Measurements from ENCODE around the gene TMEM273. TPM values are rescaled to one million over a fixed set of nuclear protein-coding genes. Genes with fewer than 3 reads are reported as not detected.

The TMEM273 gene
- total and polyA plus RNA-seq, 3 experiments from 2014 or later, result 51.7 to 60.2 (median 58.0) TPM

DNA sequence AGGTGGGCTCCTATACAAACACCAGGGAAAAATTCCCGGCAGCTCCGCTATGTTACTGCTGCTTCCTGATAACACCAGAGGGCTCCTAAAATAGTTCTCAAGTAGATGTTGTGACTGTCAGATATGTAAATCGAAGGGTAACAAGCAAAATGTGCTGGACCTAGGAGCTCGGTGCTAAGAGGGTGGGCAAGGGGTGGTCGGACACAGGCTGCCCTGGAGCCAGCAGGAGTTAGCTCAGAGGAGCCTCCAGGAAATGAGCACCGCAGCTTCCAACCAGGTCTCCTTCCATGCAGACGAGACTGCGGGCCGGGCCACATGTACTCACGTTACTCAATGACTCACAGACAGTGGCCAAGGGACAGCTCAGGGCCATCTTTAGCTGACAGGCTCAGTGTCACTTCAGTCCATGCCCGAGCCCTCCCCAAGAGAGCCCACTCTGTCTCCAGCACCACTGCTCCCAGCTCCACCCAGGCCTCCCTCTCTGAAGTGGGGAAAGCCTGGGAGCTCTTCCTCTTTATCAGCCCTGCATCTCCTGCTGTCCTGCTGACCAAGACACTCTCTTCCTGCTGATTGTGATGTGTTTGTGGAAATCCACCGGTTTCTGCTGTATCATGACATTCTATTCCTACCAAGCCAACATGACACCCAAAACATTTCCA, 37.2 kb upstream of the TMEM273 start:
- no peak overlapping the region for H3K4me3 ChIP-seq (ENCODE audit: low read length)
- H3K9me3 ChIP-seq (ENCODE audit: low read length), result no peaks in the 10 kb centered on the region
- no peak overlapping the region for H3K4me3 Mint-ChIP-seq
- H3K36me3 Mint-ChIP-seq, result peaks cover 0 to 15% (median 0%) of the 10 kb centered on the region in 3 donors
- ChIA-PET POLR2A (no interaction called here), CTCF (no interaction called here)
- DNase-seq, result no peak
- H3K27ac Mint-ChIP-seq, result peak overlapping the region in 1 of 8 donors; percentile 88
- H3K4me1 ChIP-seq (ENCODE audit: insufficient read depth, low read length), result no peaks in the 10 kb centered on the region
- H3K27me3 ChIP-seq (ENCODE audit: insufficient read depth, low read length, poor library complexity, severe bottlenecking), result no peaks in the 10 kb centered on the region
- H3K27me3 Mint-ChIP-seq, result peaks cover 6% of the 10 kb centered on the region in 2 donors
- H3K9me3 Mint-ChIP-seq, result peaks cover 0 to 4% (median 0%) of the 10 kb centered on the region in 5 donors
- H3K36me3 ChIP-seq (ENCODE audit: insufficient read depth, low read length), result no peaks in the 10 kb centered on the region
- no peaks in the 10 kb centered on the region for H3K4me1 Mint-ChIP-seq
- H3K27ac ChIP-seq (ENCODE audit: low read depth, low read length), result peak overlapping the region; percentile 57

DNA sequence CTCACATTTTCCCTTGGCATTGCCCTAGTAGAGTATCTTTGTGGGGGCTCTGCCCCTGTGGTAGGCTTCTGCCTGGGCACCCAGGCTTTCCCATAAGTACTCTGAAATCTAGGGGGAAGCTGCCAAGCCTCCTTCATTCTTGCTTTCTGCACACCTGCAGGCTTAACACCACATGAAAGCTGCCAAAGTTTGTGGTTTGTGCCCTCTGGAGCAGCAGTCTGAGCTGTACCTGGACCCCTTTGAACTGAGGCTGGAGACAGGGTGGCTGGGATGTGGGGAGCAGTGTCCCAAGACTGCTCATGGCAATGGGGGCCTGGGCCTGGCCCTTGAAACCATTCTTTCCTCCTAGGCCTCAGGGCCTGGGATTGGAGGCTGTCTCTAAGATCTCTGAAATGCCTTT, 35.0 kb upstream of the TMEM273 start:
- Mint-ChIP-seq H3K27ac (no peak overlapping the region), H3K9me3 (peaks cover 0 to 4% (median 0%) of the 10 kb centered on the region in 5 donors), H3K4me1 (no peaks in the 10 kb centered on the region), H3K4me3 (no peak overlapping the region), H3K36me3 (peaks cover 0 to 20% (median 0%) of the 10 kb centered on the region in 3 donors), H3K27me3 (peaks cover 7 to 17% of the 10 kb centered on the region in 2 donors)
- POLR2A ChIA-PET, result no interaction called here
- no peak for DNase-seq
- H3K4me3 ChIP-seq (ENCODE audit: low read length), result no peak overlapping the region
- H3K4me1 ChIP-seq (ENCODE audit: insufficient read depth, low read length), result no peaks in the 10 kb centered on the region
- H3K27ac ChIP-seq (ENCODE audit: low read depth, low read length), result no peak overlapping the region
- no peaks in the 10 kb centered on the region for H3K36me3 ChIP-seq (ENCODE audit: insufficient read depth, low read length)
- CTCF ChIA-PET, result no interaction called here
- H3K9me3 ChIP-seq (ENCODE audit: low read length), result no peaks in the 10 kb centered on the region
- no peaks in the 10 kb centered on the region for H3K27me3 ChIP-seq (ENCODE audit: insufficient read depth, low read length, poor library complexity, severe bottlenecking)

DNA sequence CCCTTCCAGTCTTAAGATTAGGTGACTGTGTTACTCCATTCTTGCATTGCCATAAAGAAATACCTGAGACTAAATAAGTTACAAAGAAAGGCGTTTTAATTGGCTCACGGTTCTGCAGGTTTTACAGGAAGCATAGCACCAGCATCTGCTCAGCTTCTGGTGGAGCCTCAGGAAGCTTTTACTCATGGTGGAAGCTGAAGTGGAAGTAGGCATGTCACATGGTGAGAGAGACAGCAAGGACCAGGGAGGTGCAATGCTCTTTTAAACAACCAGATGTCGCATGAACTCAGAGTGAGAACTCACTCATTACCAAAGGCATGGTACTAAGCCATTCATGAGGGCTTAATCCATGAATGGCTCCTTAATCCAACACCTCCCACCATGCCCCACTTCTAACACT, 34.0 kb upstream of the TMEM273 start:
- Histone ChIP-seq H3K27me3 (ENCODE audit: insufficient read depth, low read length, poor library complexity, severe bottlenecking) (no peaks in the 10 kb centered on the region), H3K4me3 (ENCODE audit: low read length) (no peak overlapping the region), H3K27ac (ENCODE audit: low read depth, low read length) (no peak overlapping the region), H3K4me1 (ENCODE audit: insufficient read depth, low read length) (no peaks in the 10 kb centered on the region), H3K9me3 (ENCODE audit: low read length) (no peaks in the 10 kb centered on the region), H3K36me3 (ENCODE audit: insufficient read depth, low read length) (no peaks in the 10 kb centered on the region)
- no peak for DNase-seq
- Mint-ChIP-seq H3K9me3 (peaks cover 0 to 4% (median 0%) of the 10 kb centered on the region in 5 donors), H3K27me3 (peaks cover 5 to 17% of the 10 kb centered on the region in 2 donors), H3K36me3 (peaks cover 0 to 20% (median 0%) of the 10 kb centered on the region in 3 donors), H3K27ac (no peak overlapping the region), H3K4me3 (no peak overlapping the region), H3K4me1 (peaks cover 0 to 6% (median 5%) of the 10 kb centered on the region in 3 donors)
- ChIA-PET POLR2A (no interaction called here), CTCF (no interaction called here)

- Histone ChIP-seq H3K36me3 (ENCODE audit: insufficient read depth, low read length) (no peaks in the 10 kb centered on the region), H3K27ac (ENCODE audit: low read depth, low read length) (no peak overlapping the region), H3K4me1 (ENCODE audit: insufficient read depth, low read length) (no peaks in the 10 kb centered on the region), H3K9me3 (ENCODE audit: low read length) (no peaks in the 10 kb centered on the region), H3K4me3 (ENCODE audit: low read length) (no peak overlapping the region), H3K27me3 (ENCODE audit: insufficient read depth, low read length, poor library complexity, severe bottlenecking) (no peaks in the 10 kb centered on the region)
- POLR2A ChIA-PET, result no interaction called here
- H3K27ac Mint-ChIP-seq, result no peak overlapping the region
- peaks cover 0 to 4% (median 0%) of the 10 kb centered on the region in 5 donors for H3K9me3 Mint-ChIP-seq
- peaks cover 0 to 18% (median 0%) of the 10 kb centered on the region in 3 donors for H3K36me3 Mint-ChIP-seq
- peaks cover 5 to 17% of the 10 kb centered on the region in 2 donors for H3K27me3 Mint-ChIP-seq
- no peak overlapping the region for H3K4me3 Mint-ChIP-seq
- H3K4me1 Mint-ChIP-seq, result peaks cover 0 to 6% (median 6%) of the 10 kb centered on the region in 3 donors
- DNase-seq, result no peak
- CTCF ChIA-PET, result no interaction called here
Measured at GRCh38 chr10:49220679-49221078, 32.5 kb upstream of the TMEM273 start.

DNA sequence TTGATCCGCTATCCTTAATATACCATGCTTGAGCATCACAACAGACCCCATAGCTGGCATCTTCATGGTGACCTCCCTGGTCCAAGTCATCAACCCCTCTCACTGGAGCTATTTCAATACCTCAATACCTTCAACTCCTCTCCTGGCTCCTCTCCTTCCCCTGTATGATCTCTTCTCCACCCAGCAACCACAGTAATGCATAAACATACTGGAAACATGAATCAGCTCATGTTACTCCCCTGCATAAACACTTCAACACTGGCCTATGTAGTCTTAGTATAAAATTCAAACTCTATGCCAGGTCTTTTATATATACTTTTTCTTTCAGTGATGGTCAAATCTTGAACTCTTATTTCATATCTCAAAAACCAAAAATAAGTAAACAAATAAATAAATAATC, 31.8 kb upstream of the TMEM273 start:
- H3K27me3 Mint-ChIP-seq, result peaks cover 5 to 17% of the 10 kb centered on the region in 2 donors
- CTCF ChIA-PET, result no interaction called here

GRCh38 chr10:49219248-49219647, 31.1 kb upstream of the TMEM273 start:
- Mint-ChIP-seq H3K27me3 (peaks cover 5 to 17% of the 10 kb centered on the region in 2 donors), H3K4me1 (peaks cover 0 to 13% (median 11%) of the 10 kb centered on the region in 3 donors), H3K9me3 (peaks cover 0 to 4% (median 0%) of the 10 kb centered on the region in 5 donors), H3K27ac (no peak overlapping the region), H3K36me3 (peaks cover 0 to 16% (median 0%) of the 10 kb centered on the region in 3 donors), H3K4me3 (no peak overlapping the region)
- H3K4me1 ChIP-seq (ENCODE audit: insufficient read depth, low read length), result no peaks in the 10 kb centered on the region
- no peaks in the 10 kb centered on the region for H3K27me3 ChIP-seq (ENCODE audit: insufficient read depth, low read length, poor library complexity, severe bottlenecking)
- POLR2A ChIA-PET, result no interaction called here
- no peaks in the 10 kb centered on the region for H3K36me3 ChIP-seq (ENCODE audit: insufficient read depth, low read length)
- no peaks in the 10 kb centered on the region for H3K9me3 ChIP-seq (ENCODE audit: low read length)
- CTCF ChIA-PET, result no interaction called here
- H3K4me3 ChIP-seq (ENCODE audit: low read length), result no peak overlapping the region
- H3K27ac ChIP-seq (ENCODE audit: low read depth, low read length), result no peak overlapping the region
- no peak for DNase-seq

More for the DNA sequence above, 31.8 kb upstream of the TMEM273 start:
- DNase-seq, result no peak
- Mint-ChIP-seq H3K27ac (no peak overlapping the region), H3K4me3 (no peak overlapping the region), H3K9me3 (peaks cover 0 to 4% (median 0%) of the 10 kb centered on the region in 5 donors), H3K36me3 (peaks cover 0 to 16% (median 0%) of the 10 kb centered on the region in 3 donors), H3K4me1 (peaks cover 0 to 8% (median 7%) of the 10 kb centered on the region in 3 donors)
- POLR2A ChIA-PET, result no interaction called here
- Histone ChIP-seq H3K4me1 (ENCODE audit: insufficient read depth, low read length) (no peaks in the 10 kb centered on the region), H3K27ac (ENCODE audit: low read depth, low read length) (no peak overlapping the region), H3K4me3 (ENCODE audit: low read length) (no peak overlapping the region), H3K36me3 (ENCODE audit: insufficient read depth, low read length) (no peaks in the 10 kb centered on the region), H3K27me3 (ENCODE audit: insufficient read depth, low read length, poor library complexity, severe bottlenecking) (no peaks in the 10 kb centered on the region), H3K9me3 (ENCODE audit: low read length) (no peaks in the 10 kb centered on the region)

GRCh38 chr10:49218480-49218879, 30.3 kb upstream of the TMEM273 start:
- DNase-seq, result no peak
- H3K9me3 ChIP-seq (ENCODE audit: low read length), result no peaks in the 10 kb centered on the region
- Mint-ChIP-seq H3K27me3 (peaks cover 8 to 22% of the 10 kb centered on the region in 2 donors), H3K4me3 (no peak overlapping the region), H3K36me3 (peaks cover 0 to 9% (median 0%) of the 10 kb centered on the region in 3 donors), H3K27ac (no peak overlapping the region), H3K9me3 (peaks cover 0 to under 1% (median 0%) of the 10 kb centered on the region in 5 donors), H3K4me1 (peaks cover 0 to 13% (median 11%) of the 10 kb centered on the region in 3 donors)
- H3K27me3 ChIP-seq (ENCODE audit: insufficient read depth, low read length, poor library complexity, severe bottlenecking), result no peaks in the 10 kb centered on the region
- H3K36me3 ChIP-seq (ENCODE audit: insufficient read depth, low read length), result no peaks in the 10 kb centered on the region
- no peak overlapping the region for H3K4me3 ChIP-seq (ENCODE audit: low read length)
- H3K4me1 ChIP-seq (ENCODE audit: insufficient read depth, low read length), result no peaks in the 10 kb centered on the region
- CTCF ChIA-PET, result no interaction called here
- POLR2A ChIA-PET, result no interaction called here
- no peak overlapping the region for H3K27ac ChIP-seq (ENCODE audit: low read depth, low read length)

DNA sequence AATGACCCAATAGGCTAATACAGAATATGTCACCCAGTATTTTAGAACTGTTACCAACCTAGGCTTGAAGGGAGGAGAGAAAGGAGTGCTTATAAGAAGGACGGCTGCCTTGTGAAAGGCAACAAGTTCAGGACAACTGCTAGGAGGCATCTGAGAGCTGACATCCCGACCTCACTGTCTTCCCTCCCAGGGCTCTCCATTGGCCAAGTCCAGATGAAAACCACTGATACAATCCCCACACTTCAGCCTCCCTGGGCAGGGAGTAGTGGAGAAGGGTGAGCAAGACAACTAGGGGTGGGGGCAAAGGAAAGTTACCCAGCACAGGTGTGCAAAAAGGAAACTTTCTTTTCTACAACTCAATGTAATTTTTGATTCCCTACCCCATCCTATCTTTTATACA, 29.5 kb upstream of the TMEM273 start:
- POLR2A ChIA-PET, result no interaction called here
- H3K4me1 ChIP-seq (ENCODE audit: insufficient read depth, low read length), result no peaks in the 10 kb centered on the region
- H3K9me3 Mint-ChIP-seq, result no peaks in the 10 kb centered on the region
- H3K27me3 Mint-ChIP-seq, result peaks cover 8 to 27% of the 10 kb centered on the region in 2 donors
- CTCF ChIA-PET, result no interaction called here
- no peaks in the 10 kb centered on the region for H3K36me3 ChIP-seq (ENCODE audit: insufficient read depth, low read length)
- H3K9me3 ChIP-seq (ENCODE audit: low read length), result no peaks in the 10 kb centered on the region
- H3K4me3 ChIP-seq (ENCODE audit: low read length), result no peak overlapping the region
- H3K27me3 ChIP-seq (ENCODE audit: insufficient read depth, low read length, poor library complexity, severe bottlenecking), result no peaks in the 10 kb centered on the region
- peak overlapping the region in 2 of 7 donors; percentile 54 to 61 for H3K4me3 Mint-ChIP-seq
- peaks cover 0 to 8% (median 0%) of the 10 kb centered on the region in 3 donors for H3K36me3 Mint-ChIP-seq
- peaks cover 0 to 13% (median 11%) of the 10 kb centered on the region in 3 donors for H3K4me1 Mint-ChIP-seq
- DNase-seq, result no peak
- H3K27ac Mint-ChIP-seq, result peak overlapping the region in 1 of 8 donors; percentile 78
- no peak overlapping the region for H3K27ac ChIP-seq (ENCODE audit: low read depth, low read length)

Measured in CD8-positive, alpha-beta memory T cell (primary cell).